HG02678 (cell line): ENCODE data around the gene HECTD4.
"Not testable (repeated sequence)": the region's sequence is repeated elsewhere in the genome, so short reads cannot be mapped to it uniquely, and the experiment has no call there.

Experiments
- ATAC-seq: cut with Tn5 transposase; IDR thresholded peaks from one replicate; pipeline ENCODE4 v1.9.1; 2021; ENCODE audit warnings: mild to moderate bottlenecking, moderate library complexity; ENCODE audit not compliant: unreplicated experiment

The HECTD4 gene

GRCh38 chr12:112275836-112276235 lies 106.4 kb downstream of the HECTD4 start:
- no peak for ATAC-seq

- no peak for ATAC-seq
These were observed 107.0 kb downstream of the HECTD4 start for GRCh38 chr12:112275207-112275606.

GRCh38 chr12:112270673-112271072 lies 111.6 kb downstream of the HECTD4 start:
- no peak for ATAC-seq

- no peak for ATAC-seq
These were observed 115.8 kb downstream of the HECTD4 start for GRCh38 chr12:112266473-112266872.

GRCh38 chr12:112261559-112261958 lies 120.7 kb downstream of the HECTD4 start:
- ATAC-seq: no peak

GRCh38 chr12:112258926-112259325 lies 123.3 kb downstream of the HECTD4 start:
- no peak for ATAC-seq

- no peak for ATAC-seq
These were observed 125.5 kb downstream of the HECTD4 start for GRCh38 chr12:112256780-112257179.

- no peak for ATAC-seq
These were observed 130.0 kb downstream of the HECTD4 start for GRCh38 chr12:112252184-112252583.

GRCh38 chr12:112244902-112245301 lies 137.3 kb downstream of the HECTD4 start:
- not testable (repeated sequence) for ATAC-seq

GRCh38 chr12:112243255-112244110 lies 138.7 kb downstream of the HECTD4 start:
- no peak for ATAC-seq

- ATAC-seq: no peak
These were observed 141.1 kb downstream of the HECTD4 start for GRCh38 chr12:112241176-112241575.

GRCh38 chr12:112239881-112240280 lies 142.3 kb downstream of the HECTD4 start:
- ATAC-seq: no peak

- ATAC-seq: no peak
These were observed 143.2 kb downstream of the HECTD4 start for GRCh38 chr12:112239020-112239419.

GRCh38 chr12:112238441-112238840 lies 143.8 kb downstream of the HECTD4 start:
- ATAC-seq: no peak

- ATAC-seq: no peak
These were observed 145.4 kb downstream of the HECTD4 start for GRCh38 chr12:112236786-112237185.

- ATAC-seq: no peak
These were observed 145.8 kb downstream of the HECTD4 start for GRCh38 chr12:112236386-112236785.

- ATAC-seq: no peak
These were observed 147.9 kb downstream of the HECTD4 start for GRCh38 chr12:112234303-112234702.

GRCh38 chr12:112233242-112233641 lies 149.0 kb downstream of the HECTD4 start:
- no peak for ATAC-seq

- ATAC-seq: no peak
These were observed 152.1 kb downstream of the HECTD4 start for GRCh38 chr12:112230136-112230535.

GRCh38 chr12:112226768-112227167 lies 155.5 kb downstream of the HECTD4 start:
- no peak for ATAC-seq

GRCh38 chr12:112220628-112221027 lies 161.6 kb downstream of the HECTD4 start:
- not testable (repeated sequence) for ATAC-seq

GRCh38 chr12:112219195-112219594 lies 163.0 kb downstream of the HECTD4 start:
- no peak for ATAC-seq

- ATAC-seq: no peak
These were observed 164.1 kb downstream of the HECTD4 start for GRCh38 chr12:112218150-112218549.
